ENCODE measurements around the gene DPF1.

GRCh38 chr19:38193445-38193844 lies 30.6 kb downstream of the DPF1 start:
- TF ChIP-seq CTCF (IDR thresholded peaks at IDR 0.05; ENCODE audit: poor library complexity) (no peak), EZH2phosphoT487 (IDR thresholded peaks at IDR 0.05; ENCODE audit: low read depth, severe bottlenecking, unreplicated experiment) (no peak), EZH2 (IDR thresholded peaks at IDR 0.05; ENCODE audit: borderline replicate concordance) (no peak)
